Measurements from ENCODE around the gene S1PR4. TPM values are rescaled to one million over a fixed set of nuclear protein-coding genes. Genes with fewer than 3 reads are reported as not detected.
A peak's percentile ranks its signal among the peaks of the same experiment; 100 is the strongest.
"Not testable (repeated sequence)": the region's sequence is repeated elsewhere in the genome, so short reads cannot be mapped to it uniquely, and the experiment has no call there.

The S1PR4 gene
- total RNA-seq, 1 experiment from 2014 or later = not detected

- no peak for DNase-seq (ENCODE audit: low read depth)
These were observed 26.2 kb upstream of the S1PR4 start for GRCh38 chr19:3152419-3152780.

- DNase-seq (ENCODE audit: low read depth) = no peak
These were observed 25.0 kb upstream of the S1PR4 start for GRCh38 chr19:3153286-3154230.

DNA sequence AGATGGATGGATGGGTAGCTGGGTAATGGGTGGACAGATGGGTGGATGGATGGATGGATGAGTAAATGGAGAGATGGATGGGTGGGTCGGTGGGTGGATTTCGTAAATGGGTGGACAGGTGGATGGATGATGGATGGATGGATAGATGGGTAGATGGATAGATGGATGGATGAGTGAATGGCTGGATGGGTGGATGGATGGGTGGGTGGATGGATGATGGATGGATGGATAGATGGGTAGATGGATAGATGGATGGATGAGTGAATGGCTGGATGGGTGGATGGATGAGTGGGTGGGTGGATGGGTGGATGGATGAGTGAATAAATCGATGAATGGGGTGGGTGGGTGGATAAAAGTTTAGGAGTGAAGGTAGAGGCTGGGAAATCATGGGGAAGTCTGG is 24.1 kb upstream of the S1PR4 start:
- not testable (repeated sequence) for DNase-seq (ENCODE audit: low read depth)

DNA sequence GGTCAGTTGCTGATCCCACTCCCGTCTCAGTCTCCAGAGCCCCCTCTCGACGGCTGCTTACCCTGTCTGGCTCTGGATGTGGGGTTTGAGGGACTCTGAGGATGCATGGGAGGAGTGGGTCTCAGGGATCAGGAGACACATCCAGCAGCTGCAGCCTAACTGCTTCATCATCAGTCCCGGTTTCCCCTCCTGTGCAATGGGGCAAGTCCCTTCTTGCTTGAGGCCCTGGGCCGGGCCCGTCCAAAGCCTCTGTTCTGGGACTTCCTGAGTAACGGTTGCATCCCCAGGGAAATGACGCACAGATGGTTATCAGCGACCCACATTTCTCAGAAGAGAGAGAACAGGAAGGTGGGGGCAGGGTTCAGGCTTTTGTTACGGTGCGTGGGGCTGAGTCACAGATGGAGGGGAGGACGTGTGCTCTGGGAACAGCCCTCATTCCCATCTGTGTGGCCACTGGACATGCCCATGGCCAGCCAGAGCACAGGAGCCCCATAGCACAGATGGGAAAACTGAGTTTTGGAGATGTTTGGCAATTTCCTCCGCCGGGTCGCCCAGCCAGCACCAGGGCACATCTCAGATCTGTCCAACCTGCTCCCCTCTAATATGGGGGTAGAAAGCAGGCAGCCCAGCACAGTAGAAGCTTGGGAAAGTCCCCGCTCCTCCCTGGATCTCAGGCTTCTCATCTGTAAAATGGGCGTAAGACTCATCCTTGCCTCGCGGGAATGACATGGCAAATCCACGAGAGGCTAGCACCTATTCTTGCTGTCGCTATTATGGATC is 23.4 kb upstream of the S1PR4 start:
- DNase-seq (ENCODE audit: low read depth) = peak; percentile 100

DNA sequence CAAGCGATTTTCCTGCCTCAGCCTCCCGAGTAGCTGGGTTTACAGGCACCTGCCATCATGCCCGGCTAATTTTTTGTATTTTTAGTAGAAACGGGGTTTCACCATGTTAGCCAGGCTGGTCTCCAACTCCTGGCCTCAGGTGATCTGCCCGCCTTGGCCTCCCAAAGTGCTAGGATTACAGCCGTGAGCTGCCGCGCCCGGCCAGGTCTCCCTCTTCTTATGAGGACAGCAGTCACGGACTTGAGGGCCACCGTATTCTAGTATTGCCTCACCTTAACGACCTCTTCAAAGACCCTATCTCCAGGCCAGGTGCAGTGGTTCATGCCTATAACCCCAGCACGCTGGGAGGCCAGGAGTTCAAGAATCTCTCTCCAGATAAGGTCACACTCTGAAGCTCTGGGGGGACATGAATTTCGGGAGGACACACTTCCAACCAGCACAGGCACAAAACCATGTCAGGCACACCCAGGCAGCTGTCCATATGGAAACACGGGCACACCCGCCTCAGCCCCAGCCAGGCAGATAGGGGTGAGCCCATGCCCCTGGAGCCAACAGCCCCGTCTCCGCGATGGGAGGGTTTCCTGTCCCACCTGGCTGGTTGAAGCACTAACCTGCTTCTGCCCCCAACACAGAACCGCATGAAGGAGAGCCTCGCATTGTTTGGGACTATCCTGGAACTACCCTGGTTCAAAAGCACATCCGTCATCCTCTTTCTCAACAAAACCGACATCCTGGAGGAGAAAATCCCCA is 21.3 kb upstream of the S1PR4 start:
- DNase-seq (ENCODE audit: low read depth) = no peak

GRCh38 chr19:3159565-3159964 is 19.0 kb upstream of the S1PR4 start:
- no peak for DNase-seq (ENCODE audit: low read depth)

- DNase-seq (ENCODE audit: low read depth) = no peak
These were observed 18.4 kb upstream of the S1PR4 start for GRCh38 chr19:3160219-3160618.

DNA sequence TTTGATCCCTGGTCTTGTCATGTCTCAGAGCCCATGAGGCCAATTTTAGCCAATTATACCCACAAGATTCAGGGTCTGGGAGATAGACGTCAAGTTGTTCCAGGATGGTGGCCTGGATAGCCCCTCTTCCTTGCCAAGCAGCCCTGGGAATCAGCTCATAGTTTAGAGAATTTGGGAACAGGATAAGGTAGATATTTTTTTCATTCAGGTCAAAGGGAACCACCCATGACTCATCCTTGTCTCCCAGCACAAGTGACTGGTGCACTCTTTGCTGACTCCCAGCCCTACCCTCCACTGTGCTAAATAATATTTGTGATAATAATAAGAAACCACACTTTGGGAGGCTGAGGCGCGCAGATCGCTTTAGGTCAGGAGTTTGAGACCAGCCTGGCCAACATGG is 17.1 kb upstream of the S1PR4 start:
- peak; percentile 61 for DNase-seq (ENCODE audit: low read depth)

- DNase-seq (ENCODE audit: low read depth) = peak; percentile 81
These were observed 15.9 kb upstream of the S1PR4 start for GRCh38 chr19:3162418-3163229.

DNA sequence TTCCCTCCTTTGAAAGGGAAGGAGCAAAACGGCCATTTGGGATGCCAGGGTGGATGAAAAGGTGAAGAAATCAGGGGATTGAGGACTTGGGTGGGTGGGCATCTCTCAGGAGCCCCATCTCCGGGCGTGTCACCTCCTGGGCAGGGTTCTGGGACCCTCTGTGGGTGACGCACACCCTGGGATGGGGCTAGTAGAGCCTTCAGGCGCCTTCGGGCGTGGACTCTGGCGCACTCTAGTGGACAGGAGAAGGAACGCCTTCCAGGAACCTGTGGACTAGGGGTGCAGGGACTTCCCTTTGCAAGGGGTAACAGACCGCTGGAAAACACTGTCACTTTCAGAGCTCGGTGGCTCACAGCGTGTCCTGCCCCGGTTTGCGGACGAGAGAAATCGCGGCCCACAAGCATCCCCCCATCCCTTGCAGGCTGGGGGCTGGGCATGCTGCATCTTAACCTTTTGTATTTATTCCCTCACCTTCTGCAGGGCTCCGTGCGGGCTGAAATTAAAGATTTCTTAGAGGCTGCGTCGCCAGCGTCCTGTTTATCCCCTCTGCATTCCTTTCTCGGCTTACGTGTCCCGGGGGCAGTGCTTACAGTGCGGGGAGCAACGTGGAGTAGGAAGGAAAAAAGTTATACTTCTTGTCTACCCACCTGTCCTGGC is 15.2 kb upstream of the S1PR4 start:
- DNase-seq (ENCODE audit: low read depth) = peak; percentile 67

GRCh38 chr19:3163943-3164342 is 14.6 kb upstream of the S1PR4 start:
- no peak for DNase-seq (ENCODE audit: low read depth)

GRCh38 chr19:3167533-3168272 is 10.9 kb upstream of the S1PR4 start:
- DNase-seq (ENCODE audit: low read depth) = no peak

DNA sequence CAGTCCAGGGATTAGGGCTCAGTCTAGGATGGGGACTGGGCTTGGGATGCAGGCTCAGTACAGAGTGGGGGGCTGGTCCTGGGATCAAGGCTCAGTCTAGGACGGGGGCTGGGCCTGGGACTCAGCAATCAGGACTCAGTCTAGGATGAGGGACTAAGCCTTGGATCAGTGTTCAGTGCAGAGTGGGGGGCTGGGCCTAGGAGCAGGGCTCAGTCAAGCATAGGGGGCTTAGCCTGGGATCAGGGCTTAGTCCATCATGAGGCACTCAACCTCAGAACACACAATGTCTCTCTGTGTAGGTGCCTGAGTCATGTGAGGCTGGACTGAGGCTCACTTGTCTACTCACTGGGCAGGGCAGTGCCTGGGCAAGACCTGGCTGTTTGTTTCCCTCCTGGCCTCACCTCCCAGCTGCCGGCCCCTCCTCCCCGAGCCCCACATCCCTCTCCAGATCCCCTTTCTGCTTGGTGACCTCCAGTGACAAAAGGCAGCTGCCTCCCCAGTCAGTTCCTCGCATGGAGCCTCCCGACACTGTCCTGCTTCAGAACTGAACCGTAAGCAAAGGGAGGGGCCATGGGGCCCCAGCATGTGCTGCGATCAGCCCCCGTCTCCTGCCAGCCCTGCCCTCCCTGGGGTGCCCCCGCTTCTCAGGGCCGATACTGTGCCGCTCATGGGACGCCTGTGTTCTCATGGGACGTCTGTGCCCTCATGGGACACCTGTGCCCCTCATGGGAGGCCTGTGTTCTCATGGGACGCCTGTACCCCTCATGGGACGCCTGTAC is 6.5 kb upstream of the S1PR4 start:
- no peak for DNase-seq (ENCODE audit: low read depth)

DNA sequence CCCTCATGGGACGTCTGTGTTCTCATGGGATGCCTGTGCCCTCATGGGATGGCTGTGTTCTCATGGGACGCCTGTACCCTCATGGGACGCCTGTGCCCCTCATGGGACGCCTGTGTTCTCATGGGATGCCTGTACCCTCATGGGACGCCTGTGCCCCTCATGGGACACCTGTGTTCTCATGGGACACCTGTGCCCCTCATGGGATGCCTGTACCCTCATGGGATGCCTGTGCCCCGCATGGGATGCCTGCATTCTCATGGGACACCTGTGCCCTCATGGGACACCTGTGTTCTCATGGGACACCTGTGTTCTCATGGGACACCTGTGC is 5.9 kb upstream of the S1PR4 start:
- DNase-seq (ENCODE audit: low read depth) = not testable (repeated sequence)

DNA sequence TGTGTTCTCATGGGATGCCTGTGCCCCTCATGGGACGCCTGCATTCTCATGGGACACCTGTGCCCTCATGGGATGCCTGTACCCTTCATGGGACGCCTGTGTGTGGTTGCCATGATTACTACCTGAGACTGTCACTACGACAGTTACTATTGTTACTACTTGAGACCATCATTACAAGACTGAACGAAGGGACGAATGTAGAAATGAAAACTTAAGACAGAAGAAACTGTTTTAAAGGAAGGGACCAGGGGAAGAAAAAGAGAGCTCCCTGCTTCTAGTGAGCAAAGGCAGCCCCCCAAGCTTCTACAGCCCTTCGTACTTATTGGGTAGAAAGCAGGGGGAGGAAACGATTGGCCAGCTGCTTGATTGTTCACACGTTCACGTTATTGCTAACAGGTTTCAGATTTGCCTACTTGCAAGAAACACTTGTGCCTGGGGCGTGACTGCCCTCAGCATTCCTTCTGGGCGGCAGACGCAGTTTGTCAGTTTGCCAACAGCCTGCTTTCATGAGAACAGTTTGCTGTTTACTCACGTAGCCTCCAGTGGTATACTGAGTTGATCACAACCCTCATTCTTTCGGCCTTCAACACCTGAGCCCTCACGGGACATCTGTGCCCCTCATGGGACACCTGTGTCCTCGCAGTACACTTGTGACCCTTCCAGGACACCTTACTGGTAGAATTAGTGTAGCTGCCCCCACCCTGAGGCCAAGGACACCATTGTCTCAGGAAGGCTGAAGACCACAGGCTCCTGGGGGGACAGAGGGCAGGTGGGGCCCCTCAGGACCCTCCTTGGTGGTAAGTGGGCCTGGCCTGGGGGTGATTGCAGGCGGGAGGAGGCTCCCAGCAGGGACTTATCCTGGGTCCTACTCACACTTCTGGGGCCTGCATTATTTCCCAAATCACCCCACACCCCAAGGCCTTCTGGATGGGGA is 2.5 kb upstream of the S1PR4 start:
- peak; percentile 85 for DNase-seq (ENCODE audit: low read depth)

GRCh38 chr19:3176715-3177501 is 1.7 kb upstream of the S1PR4 start:
- DNase-seq (ENCODE audit: low read depth) = peak; percentile 74

- DNase-seq (ENCODE audit: low read depth) = no peak
These were observed 587 bp downstream of the S1PR4 start for GRCh38 chr19:3178973-3179738.

All from RPMI7951 (cell line).